T-helper 1 cell treated with Interleukin-12 subunit alpha and Interleukin-12 subunit beta and Interleukin-4 antibody, amounts not matched to agents 30 ng/mL and 1 ng/mL, for 36 hours (primary cell): Measurements from ENCODE around the gene RBMS1. TPM values are rescaled to one million over a fixed set of nuclear protein-coding genes. Genes with fewer than 3 reads are reported as not detected.

Experiments
- intact Hi-C: fragments of 100-400 bp; cut with micrococcal nuclease; formaldehyde crosslinking; loops from one replicate; pipeline ENCODE4 v1.15.1; 2024
- total RNA-seq: library from RNA; stranded (reverse); gene quantifications from 2 replicates; pipeline ENCODE4 v1.2.3, GENCODE V29; 2022

The RBMS1 gene
- total RNA-seq, 1 donor from 2014 or later, result 61.2 TPM

DNA sequence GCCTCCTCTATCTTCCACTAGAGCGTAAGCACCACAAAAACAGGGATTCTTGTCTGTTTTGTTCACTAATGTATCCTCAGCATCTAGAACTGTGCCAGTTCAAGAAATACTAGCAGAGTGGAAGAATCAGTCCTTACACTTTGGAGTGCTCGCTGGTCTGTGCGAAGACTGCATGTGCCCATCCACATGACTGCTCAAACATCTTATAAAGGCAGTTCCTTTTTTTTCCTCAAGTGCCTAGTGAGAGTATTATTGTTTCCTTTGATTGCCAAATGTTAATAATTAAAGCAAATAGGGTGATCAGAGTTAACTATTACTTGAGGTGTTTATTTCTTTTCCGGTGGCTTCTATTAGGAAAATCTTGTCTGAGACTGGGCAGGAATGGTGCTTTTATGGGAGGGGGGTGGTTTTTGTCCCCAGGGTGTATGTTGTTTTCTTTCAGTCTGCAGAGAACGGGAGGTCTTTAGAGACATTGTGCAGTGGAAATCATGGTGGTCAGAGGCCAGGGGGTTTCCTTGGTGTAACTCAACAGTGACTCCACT is 247.9 kb downstream of the RBMS1 start:
- intact Hi-C loops, result no loop called here

DNA sequence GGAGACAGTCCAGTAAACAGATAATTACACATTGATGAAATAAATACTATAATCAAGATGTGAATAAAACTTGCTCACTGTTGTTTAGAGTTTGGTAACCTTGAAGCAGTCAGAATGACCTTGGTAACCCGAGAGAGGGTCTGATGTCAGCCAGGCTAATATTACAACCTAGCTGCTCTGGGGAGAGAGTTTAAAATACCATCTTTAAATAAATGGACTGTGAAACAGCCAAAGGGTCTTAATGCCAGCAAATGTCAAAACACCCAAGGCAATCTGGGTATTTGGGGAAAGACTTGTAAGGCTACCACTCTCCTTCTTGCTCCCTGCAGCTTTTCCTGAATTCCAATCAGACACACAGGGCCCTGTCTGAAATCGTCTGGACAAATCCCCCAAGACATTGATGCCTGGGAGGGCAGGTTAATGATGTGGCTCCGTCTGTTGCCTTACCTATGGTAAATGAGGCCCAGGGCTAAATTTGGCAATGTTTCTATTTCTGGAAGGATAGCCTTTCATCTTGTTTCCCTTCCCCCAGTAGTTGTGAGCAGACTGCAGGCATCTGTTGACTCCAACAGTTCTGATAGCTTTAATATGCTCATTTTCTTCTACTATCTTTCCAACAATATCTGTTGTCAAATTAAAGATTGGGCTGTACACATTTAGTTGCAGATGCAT is 250.6 kb downstream of the RBMS1 start:
- intact Hi-C loops, result no loop called here

DNA sequence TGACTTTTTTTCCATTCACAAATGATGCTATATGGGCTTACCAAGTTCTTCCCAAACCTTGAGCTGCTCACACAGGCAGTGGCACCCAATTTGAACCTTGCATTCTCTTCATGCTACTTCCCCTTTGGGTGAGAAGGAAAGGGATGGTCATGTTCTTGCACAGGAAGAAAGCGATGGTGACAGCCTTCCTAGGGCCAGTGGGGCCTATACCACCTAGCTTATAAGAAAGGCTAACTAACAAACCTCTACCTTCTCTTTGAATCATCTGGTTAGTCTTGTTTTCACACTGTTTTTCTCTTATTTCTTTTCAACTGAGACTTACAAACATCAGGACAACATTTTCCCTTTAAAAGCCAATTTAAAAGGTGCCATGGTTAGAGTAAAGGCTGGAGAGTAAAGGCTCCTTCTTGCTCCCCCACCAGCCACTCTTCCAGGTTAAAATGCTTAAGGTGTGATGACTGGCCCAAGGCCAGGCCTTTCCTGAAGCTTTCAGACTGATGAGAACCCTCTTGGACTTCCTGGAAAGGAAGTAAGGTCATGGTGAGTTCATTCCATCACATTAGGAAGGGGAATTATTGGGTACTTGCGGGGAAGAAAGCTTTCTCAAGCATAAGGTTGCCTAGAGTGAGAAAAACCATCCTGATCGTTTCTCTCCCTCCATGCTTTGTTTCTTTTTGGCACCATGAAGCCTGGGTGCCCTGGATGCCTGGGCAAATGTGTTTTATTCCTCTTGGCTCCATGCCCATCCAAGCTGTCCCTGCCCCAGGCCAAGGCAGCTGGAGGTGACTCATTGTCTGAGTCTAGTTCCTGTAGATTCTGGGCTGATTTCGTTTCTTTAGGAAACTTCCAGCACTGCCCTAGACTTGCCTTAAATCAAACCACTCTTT is 252.1 kb downstream of the RBMS1 start:
- intact Hi-C loops, result no loop called here

- intact Hi-C loops, result no loop called here
These were observed 254.2 kb downstream of the RBMS1 start for GRCh38 chr2:160239436-160239835.

DNA sequence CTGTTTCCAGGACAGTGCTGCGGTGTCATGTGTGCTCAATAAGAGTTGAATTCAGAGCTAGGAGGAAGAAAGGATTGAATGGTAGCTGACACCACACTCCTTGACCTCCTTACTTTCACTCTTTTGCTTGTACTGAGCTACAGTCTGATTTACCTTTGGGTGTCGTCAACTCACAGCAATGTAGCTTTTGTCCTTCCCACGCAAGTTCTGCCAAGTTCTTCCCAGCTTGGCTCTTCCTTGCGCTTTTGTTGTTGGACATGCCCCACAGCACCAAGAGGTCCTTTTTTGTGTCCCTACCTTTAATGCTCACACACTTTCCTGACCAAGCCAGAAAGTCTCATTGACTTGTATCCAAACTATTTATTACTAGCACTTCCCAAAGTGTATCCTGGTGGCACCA is 255.2 kb downstream of the RBMS1 start:
- intact Hi-C loops, result no loop called here

DNA sequence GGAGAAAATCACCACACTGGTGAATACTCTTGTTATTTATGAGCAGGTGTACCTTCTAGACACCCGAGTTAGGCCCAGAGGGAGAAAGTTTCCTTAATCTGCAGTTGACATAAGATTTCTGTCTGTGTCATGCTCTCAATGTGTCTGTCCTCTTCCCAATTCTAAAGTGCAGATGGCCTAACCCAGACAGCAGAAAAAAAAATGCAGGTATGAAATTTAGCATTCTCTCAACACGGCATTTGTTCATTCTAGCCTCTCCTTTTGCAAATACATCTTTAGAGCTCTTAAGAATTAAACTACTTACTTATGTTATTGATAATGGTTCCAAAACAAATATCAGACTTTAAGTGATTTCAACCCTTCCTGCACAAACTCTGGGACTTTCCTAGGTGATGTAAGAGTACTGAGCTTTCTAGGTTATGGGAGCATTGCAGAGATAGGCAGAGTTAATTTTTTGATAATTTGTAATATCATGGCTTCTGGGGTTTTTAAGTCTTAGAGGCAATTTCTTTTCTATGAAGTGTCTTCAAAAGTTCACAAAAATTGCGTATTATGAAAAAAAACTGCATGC is 260.6 kb downstream of the RBMS1 start:
- intact Hi-C loops, result no loop called here

DNA sequence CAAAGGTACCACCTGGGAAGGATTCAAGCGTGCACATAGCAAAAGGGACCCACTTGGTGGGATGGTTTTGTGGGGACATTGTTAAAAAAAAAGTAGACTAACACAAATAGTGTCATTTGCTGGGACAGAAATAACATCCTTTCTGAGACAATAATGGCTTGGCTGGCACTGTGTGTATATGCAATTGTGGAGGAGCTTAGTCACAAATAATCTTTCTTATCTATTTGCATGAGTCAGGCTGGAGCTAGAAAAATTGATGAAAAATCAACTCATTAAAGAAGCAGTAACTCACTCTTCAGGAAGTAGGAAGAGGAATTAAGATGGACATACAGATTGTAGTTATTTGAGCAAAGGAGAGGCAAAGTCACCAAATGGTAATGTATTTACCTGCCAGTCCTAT is 264.0 kb downstream of the RBMS1 start:
- intact Hi-C loops, result no loop called here

GRCh38 chr2:160228141-160228917 is 265.3 kb downstream of the RBMS1 start:
- intact Hi-C loops, result no loop called here

DNA sequence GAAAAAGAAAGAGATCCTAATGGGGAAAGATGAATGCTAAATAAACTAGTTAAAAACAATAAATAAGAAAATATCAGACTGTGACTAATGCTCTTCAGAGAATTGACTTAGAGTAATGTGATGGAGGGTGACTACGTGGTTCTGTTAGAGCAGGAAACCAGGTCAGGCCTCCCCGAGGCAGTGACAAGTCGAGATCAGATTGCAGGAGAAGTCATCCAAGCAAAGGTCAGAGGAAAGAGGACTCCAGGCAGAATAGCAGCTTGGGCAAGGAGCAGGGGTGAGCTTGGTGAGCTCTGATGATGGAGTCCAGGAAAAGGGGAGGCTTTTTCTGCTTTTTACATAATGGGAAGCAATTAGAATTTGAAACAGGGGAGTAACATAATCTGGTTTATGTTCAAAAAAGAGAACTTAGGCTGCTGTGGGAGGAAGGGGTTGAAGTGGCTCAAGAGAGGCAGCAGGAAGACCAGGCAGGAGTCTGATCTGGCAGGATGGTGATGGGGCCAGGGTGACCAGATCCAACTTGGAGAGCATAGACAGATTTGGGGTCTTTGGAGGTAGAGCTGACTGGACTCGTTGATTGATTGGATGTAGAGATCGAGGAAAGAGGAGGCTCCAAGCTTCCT is 266.2 kb downstream of the RBMS1 start:
- intact Hi-C loops, result no loop called here

GRCh38 chr2:160226367-160226766 is 267.2 kb downstream of the RBMS1 start:
- intact Hi-C loops, result no loop called here

- intact Hi-C loops, result loop anchor here (2.0 kb wide), 1 partner anchor 97 kb away; no protein-coding TSS in a partner anchor
These were observed 267.9 kb downstream of the RBMS1 start for GRCh38 chr2:160225722-160226121.

DNA sequence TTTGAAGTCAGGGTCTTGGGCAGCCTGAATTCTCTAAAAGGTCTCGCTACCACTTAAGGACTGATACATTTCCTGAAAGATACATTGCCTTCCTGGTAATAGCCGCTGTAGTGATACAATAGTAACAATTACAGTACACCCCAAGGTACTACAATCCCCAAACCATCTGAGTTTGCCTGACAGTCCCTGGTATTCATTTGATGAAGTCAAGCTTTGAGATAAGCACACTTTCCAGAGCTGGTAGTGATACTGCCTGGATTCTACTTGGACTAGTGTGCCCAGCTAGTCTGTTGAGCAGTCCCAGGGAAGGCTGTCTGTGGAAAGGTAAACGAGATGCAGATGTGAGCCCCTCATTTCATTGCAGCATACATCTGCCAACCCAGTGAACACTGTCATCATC is 269.1 kb downstream of the RBMS1 start:
- intact Hi-C loops, result loop anchor here (2.0 to 5.0 kb wide), 3 partner anchors 98 to 268 kb away; partner anchors contain the start of gene RBMS1

GRCh38 chr2:160224060-160224459 is 269.5 kb downstream of the RBMS1 start:
- intact Hi-C loops, result loop anchor here (2.0 to 5.0 kb wide), 3 partner anchors 99 to 268 kb away; partner anchors contain the start of gene RBMS1

DNA sequence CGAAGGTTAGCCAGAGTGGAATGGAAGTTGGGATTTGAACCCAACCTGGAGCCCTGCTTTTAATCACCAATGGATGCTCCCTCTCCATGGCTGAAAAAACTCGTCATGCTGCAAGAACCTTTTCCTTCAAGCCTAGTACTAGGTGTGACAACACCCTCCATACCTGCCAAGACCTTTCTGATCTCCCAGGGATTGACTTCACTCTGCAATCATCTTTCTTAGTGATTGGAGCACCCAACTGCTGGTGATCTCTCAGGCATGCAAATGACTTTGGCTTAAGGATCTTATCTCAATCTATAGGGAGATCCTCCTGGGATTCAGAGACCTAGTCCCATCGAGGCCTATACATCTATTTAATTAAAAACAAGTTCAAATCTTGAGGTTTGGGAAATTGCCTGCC is 270.0 kb downstream of the RBMS1 start:
- intact Hi-C loops, result loop anchor here (5.0 kb wide), 2 partner anchors 184 to 269 kb away; partner anchors contain the start of gene RBMS1

GRCh38 chr2:160222546-160223283 is 270.9 kb downstream of the RBMS1 start:
- intact Hi-C loops, result loop anchor here (5.0 kb wide), 2 partner anchors 185 to 270 kb away; partner anchors contain the start of gene RBMS1
